GM19023 (cell line): Measurements from ENCODE around the gene POLD2.

Source experiments
- ATAC-seq: cut with Tn5 transposase; IDR thresholded peaks from one replicate; pipeline ENCODE4 v1.9.1; 2021; ENCODE audit warnings: mild to moderate bottlenecking, moderate library complexity; ENCODE audit not compliant: unreplicated experiment

POLD2 gene

GRCh38 chr7:44083796-44084195 lies 39.6 kb downstream of the POLD2 start:
- no peak for ATAC-seq

- peak; percentile 93 for ATAC-seq
Observed at GRCh38 chr7:44082541-44083207, 40.7 kb downstream of the POLD2 start.

DNA sequence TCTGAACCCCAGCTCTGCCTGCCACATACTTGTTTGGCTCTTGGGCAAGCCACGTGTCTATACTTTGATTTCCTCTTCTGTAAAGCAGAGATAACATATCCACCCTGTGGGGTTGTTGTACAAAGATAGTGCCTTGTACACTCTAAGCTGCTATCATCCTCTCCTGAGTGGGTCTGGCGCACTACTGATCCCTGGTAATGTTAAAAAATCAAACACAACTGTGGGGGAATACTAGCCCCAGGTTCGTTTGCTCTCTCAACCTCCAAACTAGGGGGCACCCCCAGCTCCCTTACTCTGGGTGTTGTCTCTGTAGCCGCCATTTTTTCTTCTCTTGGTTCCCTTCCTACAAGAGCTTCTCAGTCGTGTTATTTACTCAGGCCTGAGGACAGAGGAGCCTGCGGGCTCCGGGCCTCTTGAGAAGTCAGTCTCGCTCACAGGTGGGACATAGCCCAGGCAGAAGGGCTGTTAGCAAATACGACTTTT lies 42.0 kb downstream of the POLD2 start:
- ATAC-seq, result no peak

DNA sequence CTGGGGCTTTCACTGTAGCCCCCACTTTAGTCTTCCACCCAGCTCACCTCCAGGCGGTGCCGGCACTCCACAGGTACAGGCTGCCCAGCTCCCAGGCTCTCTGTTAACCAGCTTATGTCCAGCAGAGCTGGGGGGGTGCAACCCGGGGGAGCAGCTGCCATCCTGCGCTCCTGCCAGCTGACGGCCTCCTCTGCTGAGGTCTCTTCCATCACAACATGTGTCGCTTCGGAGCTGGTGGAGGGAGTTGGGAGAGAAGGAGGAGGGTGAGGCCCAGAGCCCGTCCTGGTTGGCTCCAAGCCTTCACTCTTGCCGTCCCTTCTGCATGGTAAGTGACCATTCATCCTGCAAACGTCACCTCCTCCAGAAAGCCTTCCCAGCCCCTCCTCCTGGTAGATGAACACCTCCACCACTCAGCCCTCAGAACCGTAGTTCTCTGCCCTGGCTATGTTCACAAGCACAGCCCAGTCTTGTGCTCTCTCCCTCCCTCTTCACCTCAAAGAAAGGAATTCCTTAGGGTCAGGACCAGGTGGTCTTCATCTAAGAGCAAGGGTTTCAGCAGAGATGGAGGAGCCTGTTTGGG lies 42.6 kb downstream of the POLD2 start:
- no peak for ATAC-seq

DNA sequence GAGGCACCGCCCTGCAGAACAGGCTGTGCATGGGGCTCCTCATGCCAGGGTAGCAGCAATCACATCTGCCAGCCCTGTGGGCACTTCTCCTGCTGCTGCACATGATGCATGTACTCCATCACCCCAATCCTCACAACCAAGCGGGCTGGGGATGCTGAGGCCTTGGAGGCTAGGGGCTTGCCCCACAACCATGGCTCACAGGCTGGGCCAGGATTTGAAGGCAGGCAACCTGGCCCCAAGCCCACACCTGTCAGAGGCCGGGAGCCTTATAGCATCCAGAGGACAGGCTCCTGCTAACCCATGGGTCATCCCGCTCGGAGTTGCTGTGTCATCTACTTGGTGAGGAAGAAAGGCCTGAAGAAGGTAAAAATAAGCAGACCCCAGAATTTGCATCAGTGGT lies 43.2 kb downstream of the POLD2 start:
- no peak for ATAC-seq

- ATAC-seq, result no peak
Observed at GRCh38 chr7:44079331-44080021, 43.9 kb downstream of the POLD2 start.

DNA sequence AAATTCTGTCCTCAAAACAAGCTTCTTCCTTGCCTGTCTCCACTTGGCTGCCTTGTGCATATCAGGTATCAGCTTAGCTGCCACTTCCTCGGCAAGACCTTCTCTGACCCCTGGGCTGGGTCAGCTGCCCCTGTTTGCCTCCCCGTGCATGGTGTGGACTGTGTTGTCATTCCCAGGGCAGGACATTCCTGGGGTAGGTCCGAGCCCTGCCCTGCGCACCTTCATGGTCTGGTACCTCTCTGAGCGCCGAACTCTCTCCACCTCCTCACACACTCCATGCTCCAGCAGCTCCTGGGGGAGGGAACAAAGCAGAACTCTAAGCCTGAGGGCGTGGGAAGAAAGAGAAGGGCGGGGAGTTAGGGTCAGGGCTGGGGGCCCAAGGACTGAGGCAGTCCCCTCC lies 44.8 kb downstream of the POLD2 start:
- no peak for ATAC-seq

- no peak for ATAC-seq
Observed at GRCh38 chr7:44077681-44078091, 45.7 kb downstream of the POLD2 start.

GRCh38 chr7:44077061-44077460 lies 46.3 kb downstream of the POLD2 start:
- no peak for ATAC-seq

- no peak for ATAC-seq
Observed at GRCh38 chr7:44076101-44076895, 47.0 kb downstream of the POLD2 start.

DNA sequence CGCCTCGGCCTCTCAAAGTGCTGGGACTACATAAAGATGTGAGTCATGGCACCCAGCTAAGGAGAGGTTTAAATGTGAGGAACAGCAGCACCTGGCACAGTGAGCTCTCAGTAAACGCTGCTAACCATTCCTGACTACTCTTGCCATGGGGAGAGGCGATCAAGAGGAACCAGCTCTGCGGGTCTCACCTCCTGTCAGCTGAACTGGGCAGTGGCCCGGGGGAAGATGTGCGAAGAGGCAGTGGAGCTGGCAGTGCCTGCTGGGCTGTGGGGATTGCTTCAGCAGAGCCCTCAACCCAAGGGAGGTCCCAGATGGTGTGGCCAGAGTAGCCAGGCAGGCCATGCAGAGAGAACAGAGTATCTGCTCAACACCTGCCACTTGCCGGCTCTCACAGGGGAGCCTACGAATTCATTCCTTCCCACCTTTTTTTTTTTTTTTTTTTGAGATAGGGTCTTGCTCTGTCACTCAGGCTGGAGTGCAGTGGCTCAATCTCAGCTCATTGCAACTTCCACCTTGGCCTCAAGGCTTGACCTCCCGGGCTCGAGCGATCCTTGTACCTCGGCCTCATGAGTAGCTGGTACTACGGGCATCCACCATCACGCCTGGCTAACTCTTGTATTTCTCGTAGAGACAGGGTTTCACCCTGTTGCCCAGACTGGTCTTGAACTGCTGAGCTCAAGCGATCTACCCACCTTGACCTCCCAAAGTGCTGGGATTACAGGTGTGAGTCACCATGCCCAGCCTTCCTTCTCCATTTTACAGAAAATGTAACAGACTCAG lies 47.9 kb downstream of the POLD2 start:
- ATAC-seq, result no peak

DNA sequence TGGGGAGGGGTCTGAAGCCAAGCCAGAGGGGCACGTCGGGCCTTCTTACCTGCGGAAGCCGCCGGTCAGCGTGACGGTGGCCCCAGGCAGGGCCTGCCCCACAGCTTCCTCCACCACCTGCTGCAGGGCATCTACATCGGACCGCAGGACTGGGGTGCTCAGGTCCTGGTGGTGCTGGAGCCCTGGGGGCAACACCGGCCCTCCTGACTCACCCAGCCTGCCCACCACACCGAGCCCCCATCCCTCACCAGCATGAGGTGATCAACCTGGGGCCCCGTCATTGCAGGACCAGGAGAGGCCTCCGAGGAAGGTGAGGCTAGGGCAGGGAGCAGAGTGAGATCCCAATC lies 49.0 kb downstream of the POLD2 start:
- no peak for ATAC-seq

DNA sequence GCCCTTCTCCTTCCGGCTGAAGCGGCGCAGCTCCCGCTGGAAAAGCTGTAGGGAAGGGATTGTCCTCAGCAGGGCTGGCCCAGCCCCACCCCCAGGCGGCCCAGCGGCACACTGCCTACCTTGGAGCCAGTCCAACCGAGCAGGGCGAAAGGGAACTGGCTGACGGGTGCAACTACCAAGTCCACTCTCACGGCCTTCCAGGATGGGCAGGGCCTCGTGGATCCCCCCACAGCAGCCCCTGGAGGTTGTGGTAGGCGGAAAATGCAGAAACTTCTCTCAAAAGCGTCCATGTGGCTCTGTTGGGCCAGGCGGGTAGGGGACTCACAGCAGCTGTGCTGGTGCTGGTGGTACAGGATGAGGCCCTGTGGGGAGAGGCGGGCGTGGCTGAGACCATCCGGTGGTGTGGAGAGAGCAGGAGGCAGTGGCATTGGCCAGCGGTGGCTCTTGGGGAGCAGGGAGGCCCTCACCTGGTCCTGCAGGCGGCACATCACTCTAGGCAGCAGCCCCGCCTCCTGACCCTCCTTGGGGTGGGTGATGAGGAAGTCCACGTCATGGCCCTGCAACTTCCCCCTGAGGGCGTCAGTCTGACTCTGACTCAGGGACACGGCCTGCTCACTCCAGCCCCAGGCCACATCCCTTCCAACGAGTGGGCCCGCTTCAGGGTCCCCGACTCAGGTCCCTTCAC lies 49.5 kb downstream of the POLD2 start:
- no peak for ATAC-seq

DNA sequence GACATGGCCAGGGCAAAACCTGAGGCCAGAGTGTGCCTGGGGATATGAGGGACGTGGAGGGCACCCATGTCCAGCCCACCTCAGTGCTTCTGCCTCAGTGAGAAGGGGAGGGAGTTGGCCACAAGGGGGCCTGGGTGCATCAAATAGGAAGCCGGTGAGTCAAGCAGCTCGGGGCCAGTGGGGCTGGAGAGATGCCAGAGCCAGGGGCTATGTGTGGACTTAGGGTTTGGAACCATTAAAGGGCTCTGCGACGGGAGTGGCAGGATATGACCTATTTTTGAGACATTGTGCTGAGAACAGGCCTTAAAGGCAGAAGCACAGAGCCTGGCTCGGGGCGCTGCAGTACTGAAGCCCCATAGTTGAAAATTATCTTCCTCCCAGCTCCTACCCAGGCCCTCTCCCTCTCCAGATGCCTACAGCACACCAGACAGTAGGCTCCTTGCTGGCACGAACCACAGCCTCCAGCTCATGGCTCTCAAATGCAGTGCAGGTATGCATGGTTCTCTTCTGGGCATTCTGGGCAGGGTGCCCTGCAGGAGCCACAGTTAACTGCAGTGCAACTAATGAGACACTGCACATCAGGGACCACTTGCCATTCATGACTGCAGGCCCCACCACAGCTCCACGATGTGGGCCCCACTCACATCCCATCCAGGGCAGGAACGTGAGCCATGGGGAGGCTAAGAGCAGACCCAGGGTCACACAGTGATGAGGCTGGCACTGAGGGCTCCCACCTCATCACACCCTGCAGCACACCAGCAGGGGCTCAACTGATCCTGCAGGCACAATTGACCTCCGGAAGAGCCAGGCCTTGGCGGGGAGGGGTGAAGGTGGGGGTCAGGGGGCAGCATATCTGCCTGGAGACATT lies 50.8 kb downstream of the POLD2 start:
- no peak for ATAC-seq

- ATAC-seq, result no peak
Observed at GRCh38 chr7:44071726-44072363, 51.5 kb downstream of the POLD2 start.

- no peak for ATAC-seq
Observed at GRCh38 chr7:44068054-44068453, 55.3 kb downstream of the POLD2 start.

DNA sequence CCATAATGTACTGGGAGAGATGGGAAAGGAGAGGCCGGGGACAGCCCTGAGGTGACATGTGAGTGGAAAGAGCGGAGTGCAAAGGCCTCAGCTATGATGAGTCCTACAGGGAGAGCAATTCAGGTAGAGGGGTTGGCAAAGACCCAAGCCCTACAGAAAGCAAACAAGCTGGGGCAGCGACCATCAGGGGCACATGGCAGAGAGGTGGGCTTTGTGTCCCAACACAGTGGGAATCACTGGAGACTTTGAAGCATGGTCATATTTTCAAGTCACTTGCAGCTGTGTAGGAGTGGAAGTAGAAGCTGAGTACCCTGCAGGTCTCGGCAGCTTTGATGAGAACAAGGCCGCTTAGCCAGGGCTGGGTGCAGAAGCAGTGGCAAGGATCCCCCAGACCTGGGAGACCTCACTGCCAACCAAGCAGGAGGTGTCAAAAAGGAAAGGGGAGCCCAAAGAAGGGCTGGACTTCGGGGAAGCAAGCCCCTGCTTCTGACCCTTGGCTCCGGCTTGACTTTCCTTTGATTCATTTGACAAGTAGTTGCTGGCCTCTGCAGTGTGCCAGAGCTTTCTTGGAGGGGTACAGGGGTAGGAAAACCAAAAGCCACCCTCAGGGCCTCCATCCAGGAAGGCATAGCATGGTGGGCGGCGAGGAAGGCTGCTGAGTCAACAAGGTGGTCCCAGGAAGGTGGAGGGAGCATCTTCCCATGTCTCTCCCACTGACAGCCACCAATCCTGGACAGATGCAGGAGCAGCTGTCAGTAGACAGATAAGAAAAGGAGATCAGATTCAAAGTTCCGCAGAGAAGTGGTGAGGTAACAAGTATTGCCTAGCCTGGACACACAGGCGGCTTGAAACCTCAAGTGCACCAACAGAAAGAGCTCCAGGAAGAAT lies 56.0 kb downstream of the POLD2 start:
- ATAC-seq, result no peak
